ENCODE results near the gene FUT1. TPM values are rescaled to one million over a fixed set of nuclear protein-coding genes. Genes with fewer than 3 reads are reported as not detected.

Gene FUT1
- total and polyA plus RNA-seq, 10 of the 15 experiments (the other 5 are each of a cell fraction or from before 2014, with no cell fraction given) = 0.01 TPM; not detected in 9

DNA sequence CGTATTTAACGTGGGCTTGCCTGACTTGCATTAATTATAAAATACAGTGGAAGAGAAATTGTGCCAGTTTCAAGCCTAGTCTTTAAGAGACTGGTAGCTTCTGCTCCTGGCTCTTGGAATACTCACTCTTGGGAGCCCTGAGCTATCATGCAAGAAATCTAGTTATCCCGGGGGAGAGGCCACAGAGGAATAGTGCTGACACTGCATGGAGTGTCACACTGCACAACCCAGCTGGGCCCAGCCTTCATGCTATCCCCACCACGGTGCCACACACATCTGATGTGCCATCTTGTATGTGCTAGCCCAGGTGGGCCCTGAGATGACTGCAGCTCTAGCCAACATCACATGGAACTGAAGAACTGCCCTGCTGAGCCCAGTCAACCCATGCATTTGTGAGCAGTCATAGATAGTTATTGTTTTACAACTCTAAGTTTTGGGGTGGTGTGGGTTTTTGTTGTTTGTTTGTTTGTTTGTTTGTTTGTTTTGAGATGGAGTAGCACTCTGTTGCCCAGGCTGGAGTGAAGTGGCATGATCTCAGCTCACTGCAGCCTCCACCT, 41.3 kb downstream of the FUT1 start:
- Histone ChIP-seq H3K27ac (ENCODE audit: control insufficient read depth, insufficient read depth) (no peak overlapping the region), H3K79me2 (ENCODE audit: control insufficient read depth, insufficient read depth, low read length) (no peaks in the 10 kb centered on the region), H3K36me3 (ENCODE audit: control insufficient read depth in 2 of 2, insufficient read depth in 2 of 2, low read length in 1 of 2) (no peaks in the 10 kb centered on the region), H3K4me1 (ENCODE audit: control insufficient read depth, insufficient read depth, low read length) (peaks cover 16% of the 10 kb centered on the region), H3K27me3 (replicated peaks in 1 of 2; ENCODE audit: control insufficient read depth in 2 of 2, insufficient read depth in 2 of 2, low read length in 1 of 2) (no peaks in the 10 kb centered on the region), H3K4me2 (ENCODE audit: control insufficient read depth, insufficient read depth) (no peak overlapping the region), H3K9me3 (replicated peaks; ENCODE audit: control insufficient read depth, insufficient read depth, low read length) (no peaks in the 10 kb centered on the region; the same call in 2 of the 3 replicates), H2AFZ (ENCODE audit: control insufficient read depth, low read depth, low read length) (no peak overlapping the region), H4K20me1 (ENCODE audit: control insufficient read depth, insufficient read depth) (no peaks in the 10 kb centered on the region), H3K4me3 (no peak overlapping the region), H3K9ac (ENCODE audit: control insufficient read depth, insufficient read depth, low read length) (no peak overlapping the region)
- DNase-seq (ENCODE audit: low read depth, low spot score) (no peak), ATAC-seq (no peak), FAIRE-seq (no peak)
- intact Hi-C loops (cut with micrococcal nuclease; ENCODE audit: unreplicated experiment) = no loop called here
- RAD21 ChIA-PET (ENCODE audit: unreplicated experiment) = interaction anchor here (0.8 kb wide), 1 partner anchor 36 kb away, joined by 4 read pairs; no protein-coding TSS in a partner anchor
- no TSS peak for BruUV-seq (replicated peaks)
- no peak for TF ChIP-seq ELK1 (IDR thresholded peaks at IDR 0.05; ENCODE audit: low read depth, low read length)
- no peak for TF ChIP-seq IRF5 (IDR thresholded peaks at IDR 0.05; ENCODE audit: borderline replicate concordance)
- TF ChIP-seq SMAD1 (IDR thresholded peaks at IDR 0.05; ENCODE audit: low read depth, partially characterized antibody) = no peak
- no peak for TF ChIP-seq CREB1 (IDR thresholded peaks at IDR 0.05; ENCODE audit: low read depth)
- TF ChIP-seq, protein P1, sequence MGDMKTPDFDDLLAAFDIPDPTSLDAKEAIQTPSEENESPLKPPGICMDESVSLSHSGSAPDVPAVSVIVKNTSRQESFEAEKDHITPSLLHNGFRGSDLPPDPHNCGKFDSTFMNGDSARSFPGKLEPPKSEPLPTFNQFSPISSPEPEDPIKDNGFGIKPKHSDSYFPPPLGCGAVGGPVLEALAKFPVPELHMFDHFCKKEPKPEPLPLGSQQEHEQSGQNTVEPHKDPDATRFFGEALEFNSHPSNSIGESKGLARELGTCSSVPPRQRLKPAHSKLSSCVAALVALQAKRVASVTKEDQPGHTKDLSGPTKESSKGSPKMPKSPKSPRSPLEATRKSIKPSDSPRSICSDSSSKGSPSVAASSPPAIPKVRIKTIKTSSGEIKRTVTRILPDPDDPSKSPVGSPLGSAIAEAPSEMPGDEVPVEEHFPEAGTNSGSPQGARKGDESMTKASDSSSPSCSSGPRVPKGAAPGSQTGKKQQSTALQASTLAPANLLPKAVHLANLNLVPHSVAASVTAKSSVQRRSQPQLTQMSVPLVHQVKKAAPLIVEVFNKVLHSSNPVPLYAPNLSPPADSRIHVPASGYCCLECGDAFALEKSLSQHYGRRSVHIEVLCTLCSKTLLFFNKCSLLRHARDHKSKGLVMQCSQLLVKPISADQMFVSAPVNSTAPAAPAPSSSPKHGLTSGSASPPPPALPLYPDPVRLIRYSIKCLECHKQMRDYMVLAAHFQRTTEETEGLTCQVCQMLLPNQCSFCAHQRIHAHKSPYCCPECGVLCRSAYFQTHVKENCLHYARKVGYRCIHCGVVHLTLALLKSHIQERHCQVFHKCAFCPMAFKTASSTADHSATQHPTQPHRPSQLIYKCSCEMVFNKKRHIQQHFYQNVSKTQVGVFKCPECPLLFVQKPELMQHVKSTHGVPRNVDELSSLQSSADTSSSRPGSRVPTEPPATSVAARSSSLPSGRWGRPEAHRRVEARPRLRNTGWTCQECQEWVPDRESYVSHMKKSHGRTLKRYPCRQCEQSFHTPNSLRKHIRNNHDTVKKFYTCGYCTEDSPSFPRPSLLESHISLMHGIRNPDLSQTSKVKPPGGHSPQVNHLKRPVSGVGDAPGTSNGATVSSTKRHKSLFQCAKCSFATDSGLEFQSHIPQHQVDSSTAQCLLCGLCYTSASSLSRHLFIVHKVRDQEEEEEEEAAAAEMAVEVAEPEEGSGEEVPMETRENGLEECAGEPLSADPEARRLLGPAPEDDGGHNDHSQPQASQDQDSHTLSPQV (IDR thresholded peaks at IDR 0.05) = no peak
- CTCF ChIA-PET = interaction anchor here (0.7 kb wide), 1 partner anchor 116 kb away, joined by 3 read pairs; no protein-coding TSS in a partner anchor
- POLR2A ChIA-PET = no interaction called here
- in situ Hi-C loops (cut with MboI) = no loop called here
- SMC1A ChIA-PET (ENCODE audit: uncharacterized antibody, unreplicated experiment) = no interaction called here
- 84% methylated on average over 4 of the region's 4 CpGs for WGBS (ENCODE audit: insufficient coverage, insufficient replicate concordance, low lambda C conversion rate, missing lambda C conversion rate)

Data from GM12878 (cell line).